ENCODE results near the gene ZNF521.

ZNF521 gene

DNA sequence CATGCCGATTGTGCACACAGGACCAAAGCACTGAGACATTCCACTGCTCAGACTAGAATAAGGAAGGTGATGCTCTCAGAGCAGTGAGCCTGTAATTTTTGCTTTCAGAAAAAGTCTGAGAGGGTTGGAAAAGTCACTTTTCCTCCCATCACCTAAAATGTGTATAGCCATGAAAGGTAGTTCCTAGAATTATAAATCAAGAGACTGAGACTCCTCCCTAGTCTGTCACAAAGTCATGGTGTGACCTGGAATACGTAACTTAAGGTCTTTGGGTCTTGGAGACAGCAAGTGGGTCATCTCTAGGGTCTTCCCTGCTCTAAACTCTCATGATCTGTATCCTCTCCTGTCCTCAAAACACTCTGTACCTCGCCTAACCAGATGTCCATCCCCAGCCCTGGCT lies 16.9 kb downstream of the ZNF521 start:
- no peak for DNase-seq (ENCODE audit: low read depth)

DNA sequence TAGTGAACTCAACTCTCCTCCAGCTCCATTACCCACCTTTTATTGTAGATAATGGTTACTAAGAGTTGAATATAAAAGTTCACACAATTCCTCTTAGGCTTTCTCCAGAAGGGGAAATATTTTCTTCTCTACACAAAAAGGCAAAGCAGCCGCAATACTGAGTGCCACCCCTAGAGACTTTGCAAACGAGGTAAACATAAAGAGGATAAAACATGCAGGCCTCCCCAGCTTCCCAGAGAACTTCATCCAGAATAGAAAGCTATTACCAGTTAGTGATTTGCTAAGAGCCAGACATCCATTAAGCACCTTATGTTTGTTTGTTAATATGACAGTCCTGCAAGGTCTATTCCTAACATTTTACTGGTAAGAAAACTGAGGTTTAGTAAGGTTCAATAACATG lies 17.4 kb downstream of the ZNF521 start:
- DNase-seq (ENCODE audit: low read depth), result no peak

GRCh38 chr18:25332002-25332401 lies 20.0 kb downstream of the ZNF521 start:
- DNase-seq (ENCODE audit: low read depth), result no peak

DNA sequence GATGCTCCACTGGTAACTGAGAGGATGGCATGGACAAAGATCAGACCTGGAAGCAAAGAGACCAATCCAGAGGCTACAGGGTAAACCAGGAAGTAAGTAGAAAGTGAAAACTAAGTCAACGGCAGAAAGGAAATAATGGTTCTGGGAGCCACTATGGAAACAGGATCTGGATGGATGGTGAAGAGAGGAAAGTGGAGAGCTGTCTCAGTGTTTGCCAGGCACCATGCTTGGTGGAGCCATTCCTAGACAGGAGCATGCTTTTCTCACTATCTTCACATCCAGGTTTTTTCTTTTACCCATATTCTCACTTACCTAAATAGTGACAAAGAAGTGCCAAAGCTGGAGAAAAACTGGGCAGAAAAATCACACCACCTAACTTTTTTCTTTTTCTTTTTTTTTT lies 22.2 kb downstream of the ZNF521 start:
- DNase-seq (ENCODE audit: low read depth), result no peak

DNA sequence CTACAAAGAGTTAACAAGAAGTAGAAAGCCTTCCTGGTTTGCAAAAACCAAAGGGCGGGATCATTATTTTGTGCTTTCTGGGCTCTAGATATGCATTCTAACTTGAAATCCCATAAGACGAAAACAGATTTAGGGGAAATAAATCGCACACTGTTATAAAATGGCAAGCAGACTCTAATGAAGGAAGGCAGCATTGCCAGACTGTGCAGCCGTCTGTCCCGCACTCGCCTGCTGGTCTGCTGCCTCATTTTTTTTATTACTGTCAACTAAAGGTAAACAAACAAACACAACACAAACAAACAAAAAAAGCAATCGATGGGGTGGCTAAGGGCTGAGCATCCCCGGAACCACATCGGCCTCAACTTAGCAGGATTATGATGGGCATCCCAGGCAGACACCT lies 24.4 kb downstream of the ZNF521 start:
- DNase-seq (ENCODE audit: low read depth), result no peak

DNA sequence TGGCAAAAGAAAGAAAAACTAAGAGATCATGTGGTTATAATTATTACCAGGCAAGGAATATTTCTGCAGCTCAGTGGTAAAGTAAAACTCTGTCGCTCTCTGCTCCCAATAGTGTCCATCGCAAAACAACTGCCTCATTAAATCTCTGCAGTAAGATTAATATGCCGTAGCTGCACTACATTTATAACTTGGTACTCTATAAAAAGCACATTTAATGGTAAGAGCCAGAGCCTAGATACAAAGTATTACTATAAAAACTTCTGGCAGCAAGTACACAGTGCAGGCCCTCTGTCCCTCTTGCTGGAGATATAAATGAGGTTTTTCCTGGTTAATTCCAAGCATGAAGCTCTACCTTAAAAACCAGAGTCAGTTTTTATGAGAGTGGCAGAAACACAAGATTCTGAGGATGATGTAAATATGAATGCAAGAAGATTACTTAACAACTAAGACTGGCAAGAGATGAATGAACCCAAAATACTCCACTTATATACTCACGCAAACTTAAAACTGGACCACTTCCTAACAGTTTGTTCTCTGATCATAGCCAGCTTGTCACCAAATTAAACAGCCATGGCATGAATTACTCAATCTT lies 25.5 kb downstream of the ZNF521 start:
- DNase-seq (ENCODE audit: low read depth), result no peak

DNA sequence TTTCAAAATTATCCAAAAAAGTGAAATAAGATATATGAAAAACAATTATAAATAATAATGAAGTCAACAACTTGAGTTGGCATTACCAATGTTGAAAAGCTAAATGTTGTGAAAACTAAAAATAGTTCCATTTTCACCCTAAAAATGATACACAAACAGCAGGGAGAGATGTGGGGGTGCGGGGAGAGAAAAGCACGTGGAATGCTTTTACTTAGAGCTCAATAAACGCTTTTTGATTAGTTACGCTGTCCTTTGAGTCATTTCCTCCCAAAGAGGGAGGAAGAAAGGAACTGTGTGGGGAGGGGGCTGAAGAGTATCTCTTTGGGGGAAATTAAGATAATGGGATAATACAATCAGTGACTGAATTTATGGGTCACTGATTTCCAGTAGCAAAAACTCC lies 29.2 kb downstream of the ZNF521 start:
- no peak for DNase-seq (ENCODE audit: low read depth)

- no peak for DNase-seq (ENCODE audit: low read depth)
Measured at GRCh38 chr18:25316381-25317018, 35.5 kb downstream of the ZNF521 start.

DNA sequence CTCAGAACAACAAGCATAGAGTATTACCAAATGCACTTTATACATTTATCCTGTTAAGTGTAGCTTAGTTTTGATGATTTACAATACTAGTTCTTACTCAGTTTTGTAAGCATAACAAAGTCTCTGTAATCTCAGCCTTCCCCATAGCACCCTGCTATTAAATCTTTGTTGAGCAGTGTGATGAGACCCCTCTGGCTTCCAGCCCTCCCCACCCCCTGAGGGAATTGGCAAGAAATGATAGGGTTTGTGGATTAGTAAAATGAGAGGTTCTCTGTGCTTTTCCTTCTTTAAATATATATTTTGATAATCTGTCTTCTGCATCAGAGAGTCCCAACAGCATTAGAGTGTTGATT lies 37.2 kb downstream of the ZNF521 start:
- no peak for DNase-seq (ENCODE audit: low read depth)

GRCh38 chr18:25314151-25314837 lies 37.7 kb downstream of the ZNF521 start:
- no peak for DNase-seq (ENCODE audit: low read depth)

- no peak for DNase-seq (ENCODE audit: low read depth)
Measured at GRCh38 chr18:25313268-25313667, 38.7 kb downstream of the ZNF521 start.

DNA sequence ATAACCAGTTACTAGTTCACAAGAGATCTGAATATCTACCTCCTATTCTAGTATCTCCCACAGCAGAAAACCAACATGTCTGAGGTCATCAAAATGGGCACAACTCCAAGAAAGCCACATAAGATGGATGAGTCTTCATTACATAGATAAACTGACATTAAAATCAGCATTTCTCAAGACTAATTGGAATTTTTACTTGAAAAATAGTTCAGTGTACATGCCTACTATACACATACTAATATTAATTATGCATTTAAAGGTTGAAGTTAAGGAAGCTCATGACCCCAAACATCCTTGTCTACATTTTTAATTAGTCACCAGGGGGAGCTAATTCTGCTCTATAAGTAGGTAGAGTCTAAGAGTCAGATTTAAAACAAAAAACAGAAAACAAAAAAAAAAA lies 41.9 kb downstream of the ZNF521 start:
- DNase-seq (ENCODE audit: low read depth), result no peak

- DNase-seq (ENCODE audit: low read depth), result no peak
Measured at GRCh38 chr18:25308381-25308780, 43.6 kb downstream of the ZNF521 start.

- no peak for DNase-seq (ENCODE audit: low read depth)
Measured at GRCh38 chr18:25307192-25307591, 44.8 kb downstream of the ZNF521 start.

GRCh38 chr18:25306671-25307070 lies 45.3 kb downstream of the ZNF521 start:
- DNase-seq (ENCODE audit: low read depth), result no peak

DNA sequence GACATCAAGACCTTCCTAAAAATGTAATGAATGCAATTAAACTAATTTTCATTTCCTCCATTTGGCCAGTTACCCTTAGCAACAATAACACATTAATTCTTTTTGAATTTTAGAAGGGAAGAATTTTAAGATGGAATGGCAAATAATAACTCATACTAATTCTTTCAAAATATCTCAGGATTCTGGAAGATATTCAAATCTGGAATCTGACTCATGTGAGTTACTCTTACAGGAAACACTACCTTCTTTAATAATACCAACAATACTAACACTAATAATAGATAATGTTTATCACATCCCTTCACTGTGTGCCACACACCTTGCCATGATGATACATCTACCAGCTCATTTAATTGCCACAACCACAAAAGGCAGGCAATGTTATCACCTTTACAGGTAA lies 46.4 kb downstream of the ZNF521 start:
- DNase-seq (ENCODE audit: low read depth), result no peak

GRCh38 chr18:25300492-25300891 lies 51.5 kb downstream of the ZNF521 start:
- no peak for DNase-seq (ENCODE audit: low read depth)

- DNase-seq (ENCODE audit: low read depth), result no peak
Measured at GRCh38 chr18:25299426-25300300, 52.3 kb downstream of the ZNF521 start.

DNA sequence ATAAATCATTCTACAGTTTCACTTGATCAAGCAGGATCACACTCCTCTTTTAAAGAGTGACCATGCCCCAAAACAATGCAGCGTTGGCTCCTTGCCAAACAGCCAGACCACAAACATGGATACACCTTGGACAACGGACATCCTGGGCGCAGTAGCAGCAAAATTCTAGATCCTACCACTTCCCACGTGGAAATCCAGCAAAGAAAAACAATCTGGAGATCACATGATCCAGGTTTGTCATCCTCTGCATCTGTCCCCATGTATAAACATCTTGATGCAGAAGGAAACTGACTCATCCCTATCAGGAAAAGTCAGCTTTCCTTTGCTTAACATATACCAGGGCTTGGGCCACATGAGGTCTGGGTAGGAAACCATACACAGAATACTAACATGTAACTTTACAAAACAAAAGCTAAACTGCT lies 53.1 kb downstream of the ZNF521 start:
- no peak for DNase-seq (ENCODE audit: low read depth)

- DNase-seq (ENCODE audit: low read depth), result no peak
Measured at GRCh38 chr18:25295624-25296138, 56.3 kb downstream of the ZNF521 start.

DNA sequence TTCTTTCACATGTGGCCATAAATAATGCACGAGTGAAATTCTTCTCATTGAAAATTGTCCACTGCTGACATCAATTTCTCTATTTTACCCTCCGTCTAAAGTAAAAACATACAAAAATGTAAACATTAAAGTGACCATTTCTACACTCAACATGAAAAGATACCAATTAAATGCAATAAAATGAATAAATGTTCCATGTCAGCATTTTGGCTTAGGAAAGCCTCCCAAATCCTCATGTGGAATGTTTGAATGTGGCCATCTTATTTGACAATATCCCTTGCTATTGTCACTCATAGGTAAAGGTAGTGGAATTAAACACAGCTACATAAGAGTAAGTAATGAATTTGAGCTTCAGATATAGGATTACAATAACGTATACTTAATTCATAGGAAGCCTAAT lies 60.8 kb downstream of the ZNF521 start:
- no peak for DNase-seq (ENCODE audit: low read depth)

- DNase-seq (ENCODE audit: low read depth), result no peak
Measured at GRCh38 chr18:25289001-25289631, 62.9 kb downstream of the ZNF521 start.
